ENCODE measurements around the gene SNAPC5.

Gene SNAPC5

DNA sequence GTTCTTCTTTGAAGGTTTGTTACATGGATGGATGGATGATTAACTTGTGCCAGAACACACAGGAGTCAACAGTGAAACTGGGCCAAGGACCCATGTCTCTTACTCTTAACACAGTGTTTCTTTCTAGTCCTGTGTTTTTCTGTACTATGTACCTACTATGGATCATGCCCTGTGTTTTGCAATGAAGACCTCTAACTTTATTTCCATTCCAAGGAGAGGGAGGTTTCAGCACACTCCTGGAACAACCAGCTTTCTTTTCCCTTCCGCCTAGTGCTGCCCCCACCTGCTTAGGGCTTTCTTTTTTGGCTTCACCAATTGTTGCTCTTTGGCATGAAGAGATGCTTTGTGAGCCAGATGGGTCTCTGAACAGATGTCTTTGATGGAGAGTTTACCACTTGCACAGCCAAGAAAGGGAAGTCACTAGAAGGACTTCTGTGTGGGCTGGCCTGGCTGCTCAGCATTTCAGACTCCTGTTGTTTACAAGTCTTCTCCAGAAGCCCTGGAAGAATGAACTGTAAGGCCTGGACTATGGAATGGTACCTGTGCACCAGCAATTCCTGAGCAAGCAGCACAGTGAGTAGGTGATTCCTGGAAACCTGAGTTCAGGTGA is 44.5 kb downstream of the SNAPC5 start:
- no peak for DNase-seq

DNA sequence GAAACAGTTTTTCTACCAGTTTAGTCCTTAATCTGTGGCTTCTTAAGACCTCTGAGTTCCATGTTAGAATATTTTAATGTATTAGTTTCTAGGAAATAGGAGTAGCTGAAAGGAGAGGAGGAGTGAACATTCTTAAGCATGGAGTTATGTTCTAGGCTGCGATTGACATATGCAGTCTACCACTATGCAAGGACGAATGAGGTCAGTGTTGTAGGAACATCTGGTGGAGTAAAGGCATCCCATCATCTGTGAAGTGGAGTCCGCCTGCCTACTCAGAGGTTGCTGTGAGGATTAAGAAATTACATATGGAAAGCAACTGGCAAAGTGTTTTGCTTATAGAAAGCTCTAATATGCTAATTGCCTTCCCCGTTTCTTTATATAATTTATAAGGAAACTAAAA is 45.1 kb downstream of the SNAPC5 start:
- no peak for DNase-seq

Data from NCI-H2081 treated with DMSO at 0.1 percent for 48 hours (cell line).